Endothelial cell of umbilical vein (primary cell): ENCODE data around the gene SLC49A4. TPM values are rescaled to one million over a fixed set of nuclear protein-coding genes. Genes with fewer than 3 reads are reported as not detected.

Experiments
- BruUV-seq: library from RNA; stranded (reverse); fragments of 400-500 nt; replicated peaks from 2 replicates; lab custom pipeline; 2021; lab: Mats Ljungman, UMichigan
- CTCF ChIA-PET: fragments of 300-600, 350-600 bp; sonication (Branson Sonifier 250); formaldehyde crosslinking; loops from one replicate; lab custom pipeline; 2021; ENCODE audit warnings: antibody characterized with exemption, inconsistent platforms; lab: Charles Lee
- POLR2A ChIA-PET: fragments of 300-600, 350-600 bp; sonication (Branson Sonifier 250); formaldehyde crosslinking; loops from one replicate; lab custom pipeline; 2021; ENCODE audit warnings: antibody characterized with exemption, inconsistent platforms; lab: Charles Lee
- DNase-seq: peaks from one replicate; pipeline ENCODE4 v3.0.0-alpha.2; 2011; ENCODE audit warnings: low read depth, low spot score
- FAIRE-seq: peaks from 2 replicates; lab custom pipeline; 2011; peaks lifted over from hg19 to GRCh38; lab: Jason Lieb, UNC
- H2AFZ ChIP-seq: 2 replicates; pipeline ENCODE4 v1.6.0; 2012; ENCODE audit warnings: low read depth, low read length, control low read depth, inconsistent platforms
- H3K27ac ChIP-seq: 2 replicates; pipeline ENCODE4 v1.5.1; 2011; ENCODE audit warnings: low read depth, mild to moderate bottlenecking, control low read depth, low read length, moderate library complexity; ENCODE audit not compliant: insufficient read depth
- H3K27me3 ChIP-seq, 2 experiments: 2 replicates each; pipeline versions ENCODE4 v1.6.0 to v1.6.1; 2011; ENCODE audit warnings: low read length in 2 of 2, mixed read lengths in 1 of 2; ENCODE audit not compliant: control insufficient read depth in 2 of 2, insufficient read depth in 2 of 2
- H3K36me3 ChIP-seq, 2 experiments: 2 replicates in 1 of 2; 3 replicates in 1 of 2; pipeline ENCODE4 v1.5.1; 2011; ENCODE audit warnings: low read length in 2 of 2, mild to moderate bottlenecking in 1 of 2, moderate library complexity in 1 of 2; ENCODE audit not compliant: control insufficient read depth in 2 of 2, insufficient read depth in 2 of 2; ENCODE audit errors: extremely low read depth in 1 of 2
- H3K4me1 ChIP-seq: 3 replicates; pipeline ENCODE4 v1.5.1; 2011; ENCODE audit warnings: mild to moderate bottlenecking, low read length; ENCODE audit not compliant: control insufficient read depth, insufficient read depth; ENCODE audit errors: extremely low read depth
- H3K4me2 ChIP-seq: 2 replicates; pipeline ENCODE4 v1.6.1; 2011; ENCODE audit warnings: low read length, control low read depth, mixed read lengths; ENCODE audit not compliant: insufficient read depth
- H3K4me3 ChIP-seq, 3 experiments: fragments of 200-600 bp in 1 of 3; sonication (generic), shearing (Covaris generic) in 1 of 3; replicated peaks in 1 of 3; 2 replicates each; pipeline ENCODE4 v1.5.1; 2011 to 2016; ENCODE audit warnings: control low read depth in 3 of 3, low read length in 3 of 3, mild to moderate bottlenecking in 2 of 3, inconsistent platforms in 1 of 3, low read depth in 1 of 3, moderate library complexity in 1 of 3; ENCODE audit not compliant: insufficient read depth in 1 of 3
- H3K79me2 ChIP-seq: 2 replicates; pipeline ENCODE4 v1.6.0; 2012; ENCODE audit warnings: low read length, inconsistent platforms; ENCODE audit not compliant: control insufficient read depth, insufficient read depth
- H3K9ac ChIP-seq: replicated peaks from 2 replicates; pipeline ENCODE3; 2011; ENCODE audit warnings: low read length, control low read depth; ENCODE audit not compliant: insufficient read depth; ENCODE audit errors: extremely low read depth
- H3K9me1 ChIP-seq: replicated peaks from 3 replicates; pipeline ENCODE4 v1.6.0; 2011; ENCODE audit warnings: mild to moderate bottlenecking, low read length; ENCODE audit not compliant: control insufficient read depth, insufficient read depth; ENCODE audit errors: extremely low read depth
- H3K9me3 ChIP-seq: replicated peaks from 2 replicates; pipeline ENCODE4 v1.5.1; 2012; ENCODE audit warnings: low read length, inconsistent platforms; ENCODE audit not compliant: control insufficient read depth, insufficient read depth
- H4K20me1 ChIP-seq: replicated peaks from 2 replicates; pipeline ENCODE3; 2011; ENCODE audit warnings: mild to moderate bottlenecking, low read length; ENCODE audit not compliant: control insufficient read depth, insufficient read depth; ENCODE audit errors: extremely low read depth
- GATA2 ChIP-seq: IDR thresholded peaks from 2 replicates; pipeline ENCODE4 v1.7.0; 2011; ENCODE audit warnings: low read depth, mild to moderate bottlenecking, moderate library complexity, mixed read lengths, low read length; ENCODE audit not compliant: insufficient read length, insufficient read depth
- JUN ChIP-seq: IDR thresholded peaks from 2 replicates; pipeline ENCODE4 v1.6.1; 2011; ENCODE audit warnings: borderline replicate concordance, low read depth; ENCODE audit not compliant: insufficient read length, insufficient read depth
- MYC ChIP-seq: IDR thresholded peaks from one replicate; pipeline ENCODE4 v1.6.1; 2011; ENCODE audit warnings: mild to moderate bottlenecking, low read depth, low read length
- POLR2A ChIP-seq: IDR thresholded peaks from 2 replicates; pipeline ENCODE4 v1.6.1; 2012; ENCODE audit warnings: low read depth, mild to moderate bottlenecking, control low read depth, low read length
- POLR2AphosphoS5 ChIP-seq: IDR thresholded peaks from 2 replicates; pipeline ENCODE4 v1.6.1; 2012; ENCODE audit warnings: low read depth, mild to moderate bottlenecking, control low read depth, low read length, moderate library complexity; ENCODE audit not compliant: insufficient read depth
- dilution Hi-C: fragments of 300-500 bp; cut with MboI; formaldehyde crosslinking; loops from one replicate; pipeline ENCODE4 v1.15.0; 2019; ENCODE audit warnings: low sequenced_read_pairs; ENCODE audit not compliant: extremely low pct_ligation_motif_present
- intact Hi-C: fragments of 100-400 bp; cut with micrococcal nuclease; formaldehyde crosslinking; loops from one replicate; pipeline ENCODE4 v1.10.0; 2022
- polyA plus RNA-seq, 4 experiments: library from polyadenylated mRNA; depleted of rRNA in 3 of 4; stranded (reverse) in 3 of 4; unstranded in 1 of 4; fragments of >200 nt; gene quantifications; 2 replicates each; pipeline versions ENCODE4 v1.2.1 to v1.2.3, GENCODE V29; 2011 to 2012; ENCODE audit warnings: missing spikeins in 1 of 4
- total RNA-seq: library from RNA; stranded (reverse); gene quantifications from 2 replicates; pipeline ENCODE4 v1.2.3, GENCODE V29; 2021
- TF ChIP-seq, protein P1 (sequence below), 2 donors: IDR thresholded peaks; 1 replicate in 1 of 2; 2 replicates in 1 of 2; pipeline ENCODE4 v1.5.1; 2011; ENCODE audit warnings: low read length in 2 of 2, mild to moderate bottlenecking in 2 of 2, moderate library complexity in 2 of 2, control low read depth in 1 of 2, inconsistent platforms in 1 of 2, low read depth in 1 of 2; ENCODE audit not compliant: insufficient read depth in 1 of 2; ENCODE audit errors: extremely low read depth in 1 of 2

Gene SLC49A4
- total and polyA plus RNA-seq, 2 donors (not counting 3 experiments of a cell fraction or from before 2014, with no cell fraction given), result 10.9 to 11.6 TPM

DNA sequence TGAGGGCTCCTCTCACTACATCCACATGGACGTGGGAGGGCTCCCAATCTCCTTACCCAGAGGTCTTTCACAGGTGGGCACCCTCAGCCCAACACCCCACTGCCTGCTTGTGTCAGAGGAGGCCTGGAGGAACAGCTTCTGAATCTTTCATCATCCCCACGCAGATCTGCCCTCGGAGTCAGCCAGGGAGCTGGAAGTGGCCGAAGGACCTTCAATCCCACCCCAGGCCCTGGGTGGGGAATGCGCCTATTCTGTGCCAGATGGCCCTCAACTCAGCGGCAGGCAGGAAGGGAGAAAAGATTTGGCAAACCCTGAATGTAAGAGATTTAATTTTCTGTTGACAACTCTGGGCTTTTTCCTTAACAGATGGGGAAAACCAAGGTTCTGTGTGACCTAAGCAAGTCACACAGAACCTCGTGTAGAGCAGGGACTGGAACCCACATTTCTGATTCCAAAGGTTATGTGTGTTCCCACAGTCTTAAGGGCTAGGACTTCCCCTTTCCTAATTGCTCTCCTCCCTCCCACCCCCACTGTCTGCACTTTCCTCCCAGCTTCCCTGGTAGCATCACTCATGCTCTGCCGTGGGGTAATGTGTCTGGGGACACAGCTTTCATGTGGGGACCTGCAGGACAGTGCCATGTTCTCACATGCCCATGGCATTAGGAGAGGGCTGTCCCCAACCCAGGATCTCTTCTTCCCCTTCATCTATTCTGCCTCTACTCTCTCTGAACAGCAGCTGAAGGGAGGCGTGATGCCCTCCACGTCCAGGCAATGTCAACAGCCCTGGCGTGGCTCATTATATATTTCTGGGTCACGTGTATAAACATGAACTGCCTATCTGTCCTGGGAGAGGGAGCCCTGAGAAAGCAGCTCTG lies 134.6 kb downstream of the SLC49A4 start:
- no peak overlapping the region for H3K4me3 ChIP-seq
- intact Hi-C loops, result no loop called here
- H3K9ac ChIP-seq, result no peak overlapping the region
- ChIA-PET CTCF (interaction anchor here (1.7 kb wide), 1 partner anchor 12 kb away, joined by 5 read pairs; no protein-coding TSS in a partner anchor), POLR2A (no interaction called here)
- no peaks in the 10 kb centered on the region for H3K9me1 ChIP-seq
- H3K27me3 ChIP-seq, result peaks cover 4 to 10% of the 10 kb centered on the region in 2 experiments
- H3K4me1 ChIP-seq, result no peaks in the 10 kb centered on the region
- dilution Hi-C loops, result no loop called here
- H2AFZ ChIP-seq, result no peak overlapping the region
- no peak overlapping the region for H3K4me2 ChIP-seq
- DNase-seq (no peak), FAIRE-seq (no peak)
- H4K20me1 ChIP-seq, result no peaks in the 10 kb centered on the region
- no peaks in the 10 kb centered on the region for H3K36me3 ChIP-seq
- TF ChIP-seq, protein P1, sequence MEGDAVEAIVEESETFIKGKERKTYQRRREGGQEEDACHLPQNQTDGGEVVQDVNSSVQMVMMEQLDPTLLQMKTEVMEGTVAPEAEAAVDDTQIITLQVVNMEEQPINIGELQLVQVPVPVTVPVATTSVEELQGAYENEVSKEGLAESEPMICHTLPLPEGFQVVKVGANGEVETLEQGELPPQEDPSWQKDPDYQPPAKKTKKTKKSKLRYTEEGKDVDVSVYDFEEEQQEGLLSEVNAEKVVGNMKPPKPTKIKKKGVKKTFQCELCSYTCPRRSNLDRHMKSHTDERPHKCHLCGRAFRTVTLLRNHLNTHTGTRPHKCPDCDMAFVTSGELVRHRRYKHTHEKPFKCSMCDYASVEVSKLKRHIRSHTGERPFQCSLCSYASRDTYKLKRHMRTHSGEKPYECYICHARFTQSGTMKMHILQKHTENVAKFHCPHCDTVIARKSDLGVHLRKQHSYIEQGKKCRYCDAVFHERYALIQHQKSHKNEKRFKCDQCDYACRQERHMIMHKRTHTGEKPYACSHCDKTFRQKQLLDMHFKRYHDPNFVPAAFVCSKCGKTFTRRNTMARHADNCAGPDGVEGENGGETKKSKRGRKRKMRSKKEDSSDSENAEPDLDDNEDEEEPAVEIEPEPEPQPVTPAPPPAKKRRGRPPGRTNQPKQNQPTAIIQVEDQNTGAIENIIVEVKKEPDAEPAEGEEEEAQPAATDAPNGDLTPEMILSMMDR (IDR thresholded peaks at IDR 0.05; ENCODE audit: extremely low read depth in 1 of 2, insufficient read depth in 1 of 2, low read depth in 1 of 2, low read length in 2 of 2), result no peak
- TF ChIP-seq GATA2 (no peak), POLR2A (no peak), JUN (no peak), POLR2AphosphoS5 (no peak), MYC (no peak)
- no peaks in the 10 kb centered on the region for H3K79me2 ChIP-seq
- H3K9me3 ChIP-seq, result no peaks in the 10 kb centered on the region
- BruUV-seq, result no TSS peak
- H3K27ac ChIP-seq, result no peak overlapping the region
